ENCODE results near the gene SLC8B1. TPM values are rescaled to one million over a fixed set of nuclear protein-coding genes. Genes with fewer than 3 reads are reported as not detected.

The SLC8B1 gene
- total RNA-seq, 1 donor from 2014 or later: 39.3 TPM

GRCh38 chr12:113315358-113315757 is 19.6 kb downstream of the SLC8B1 start:
- ATAC-seq: no peak
- no peaks in the 10 kb centered on the region for H3K9me3 ChIP-seq
- intact Hi-C loops (cut with DNase I): no loop called here

GRCh38 chr12:113314121-113314529 is 20.8 kb downstream of the SLC8B1 start:
- H3K27me3 ChIP-seq (ENCODE audit: low read depth): no peaks in the 10 kb centered on the region
- DNase-seq (no peak), ATAC-seq (no peak)
- H3K36me3 ChIP-seq: peaks cover 96% of the 10 kb centered on the region
- no peaks in the 10 kb centered on the region for H3K4me1 ChIP-seq
- no peak overlapping the region for H3K27ac ChIP-seq
- H3K9me3 ChIP-seq: no peaks in the 10 kb centered on the region
- H3K4me3 ChIP-seq: no peak overlapping the region
- intact Hi-C loops (cut with DNase I): no loop called here
- no peak for TF ChIP-seq CTCF (IDR thresholded peaks at IDR 0.05)

More at GRCh38 chr12:113315358-113315757, 19.6 kb downstream of the SLC8B1 start:
- H3K36me3 ChIP-seq: peaks cover 96% of the 10 kb centered on the region
- no peak for DNase-seq
- no peak overlapping the region for H3K27ac ChIP-seq
- no peaks in the 10 kb centered on the region for H3K4me1 ChIP-seq
- TF ChIP-seq CTCF (IDR thresholded peaks at IDR 0.05): no peak
- H3K27me3 ChIP-seq (ENCODE audit: low read depth): no peaks in the 10 kb centered on the region
- H3K4me3 ChIP-seq: no peak overlapping the region

- Histone ChIP-seq H3K9me3 (no peaks in the 10 kb centered on the region), H3K4me1 (no peaks in the 10 kb centered on the region), H3K27me3 (ENCODE audit: low read depth) (no peaks in the 10 kb centered on the region), H3K27ac (no peak overlapping the region), H3K4me3 (no peak overlapping the region), H3K36me3 (peaks cover 97% of the 10 kb centered on the region)
- DNase-seq (no peak), ATAC-seq (no peak)
- intact Hi-C loops (cut with DNase I): no loop called here
- TF ChIP-seq CTCF (IDR thresholded peaks at IDR 0.05): no peak
Measured at GRCh38 chr12:113310489-113310888, 24.4 kb downstream of the SLC8B1 start.

GRCh38 chr12:113306382-113306781 is 28.5 kb downstream of the SLC8B1 start:
- ATAC-seq: no peak
- H3K9me3 ChIP-seq: no peaks in the 10 kb centered on the region
- no peak overlapping the region for H3K4me3 ChIP-seq
- TF ChIP-seq CTCF (IDR thresholded peaks at IDR 0.05): no peak
- H3K27ac ChIP-seq: no peak overlapping the region
- peaks cover 86% of the 10 kb centered on the region for H3K36me3 ChIP-seq
- DNase-seq: no peak
- no peaks in the 10 kb centered on the region for H3K4me1 ChIP-seq
- no peaks in the 10 kb centered on the region for H3K27me3 ChIP-seq (ENCODE audit: low read depth)
- intact Hi-C loops (cut with DNase I): no loop called here

- DNase-seq (no peak), ATAC-seq (no peak)
- Histone ChIP-seq H3K36me3 (peaks cover 78% of the 10 kb centered on the region), H3K27ac (no peak overlapping the region), H3K9me3 (no peaks in the 10 kb centered on the region), H3K27me3 (ENCODE audit: low read depth) (no peaks in the 10 kb centered on the region), H3K4me3 (no peak overlapping the region), H3K4me1 (no peaks in the 10 kb centered on the region)
- intact Hi-C loops (cut with DNase I): no loop called here
- TF ChIP-seq CTCF (IDR thresholded peaks at IDR 0.05): no peak
Measured at GRCh38 chr12:113305281-113305856, 29.5 kb downstream of the SLC8B1 start.

Measured in lower lobe of right lung (tissue), 2 donors.